ENCODE results near the gene RNASEH2B. TPM values are rescaled to one million over a fixed set of nuclear protein-coding genes. Genes with fewer than 3 reads are reported as not detected.

Gene RNASEH2B
- 14.5 and 19.9 TPM in 2 replicates for total RNA-seq

DNA sequence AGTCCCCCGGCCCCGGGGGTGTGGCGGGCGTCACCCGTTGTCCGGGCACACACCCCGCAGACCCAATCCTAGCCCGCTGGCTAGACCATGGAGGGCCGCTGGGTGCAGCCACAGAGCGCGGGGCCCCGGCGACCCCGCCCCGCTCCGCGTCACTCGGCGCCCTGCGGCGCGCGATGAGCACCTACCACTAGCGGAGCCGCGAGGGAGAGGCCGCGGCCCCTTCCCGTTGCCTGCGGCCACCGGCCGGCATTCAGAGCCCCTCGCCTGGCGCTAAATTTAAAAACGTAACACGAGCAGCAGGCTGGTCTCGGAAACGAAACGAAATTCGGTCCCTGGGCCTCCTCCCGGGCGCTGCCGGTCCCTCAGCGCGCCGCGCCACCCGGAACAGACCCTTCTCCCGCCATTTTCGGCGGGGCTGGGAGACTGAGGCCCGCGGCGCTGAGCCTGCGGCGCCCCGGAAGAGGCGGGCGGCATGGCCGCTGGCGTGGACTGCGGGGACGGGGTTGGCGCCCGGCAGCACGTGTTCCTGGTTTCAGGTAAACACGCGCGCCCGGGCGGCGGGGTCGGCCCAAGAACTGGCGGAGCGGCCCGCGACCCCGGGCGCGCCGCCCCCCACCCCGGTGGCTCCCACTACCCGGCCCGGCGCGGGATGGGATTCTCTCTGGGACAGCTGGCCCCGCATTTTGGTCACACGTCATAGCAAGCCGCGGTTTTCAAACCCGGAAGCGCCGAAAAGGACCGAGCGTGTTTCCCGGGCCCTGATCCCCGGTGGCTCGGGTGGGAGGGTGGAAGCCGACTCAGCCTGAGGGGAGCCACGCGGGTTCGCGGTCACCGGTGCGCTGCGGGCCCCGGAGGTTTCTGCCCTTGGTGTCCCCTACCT is at the start of gene RNASEH2B:
Gene RNASEH2B (plus strand): TSS at position 187 of the 880 bp plus-strand sequence. CDS start 286 bp downstream, at position 473.
- peak; percentile 5 to 65 for DNase-seq (ENCODE audit: low read depth in 2 of 2)

DNA sequence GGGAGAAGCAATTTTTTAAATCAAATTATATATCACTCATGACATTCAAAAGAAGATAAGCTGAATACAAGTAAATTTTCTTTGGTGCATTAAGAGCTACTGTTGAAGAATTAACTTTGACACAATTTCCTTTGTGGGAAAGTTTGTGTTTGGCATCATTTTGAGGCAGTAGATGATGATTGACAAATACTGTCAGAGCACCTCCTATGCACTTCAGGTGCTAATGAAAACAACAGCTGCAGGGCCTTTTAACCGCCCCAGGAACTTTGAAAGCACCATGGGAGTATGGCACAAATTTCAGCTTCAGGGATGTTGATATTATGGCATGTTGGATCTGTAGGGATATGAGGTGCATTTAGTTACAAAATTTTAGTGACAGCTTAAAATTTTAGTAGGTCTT is 45.1 kb upstream of the RNASEH2B start:
- DNase-seq (ENCODE audit: low read depth in 2 of 2), result no peak

- DNase-seq (ENCODE audit: low read depth in 2 of 2), result no peak
Observed at GRCh38 chr13:50866817-50867636, 42.6 kb upstream of the RNASEH2B start.

DNA sequence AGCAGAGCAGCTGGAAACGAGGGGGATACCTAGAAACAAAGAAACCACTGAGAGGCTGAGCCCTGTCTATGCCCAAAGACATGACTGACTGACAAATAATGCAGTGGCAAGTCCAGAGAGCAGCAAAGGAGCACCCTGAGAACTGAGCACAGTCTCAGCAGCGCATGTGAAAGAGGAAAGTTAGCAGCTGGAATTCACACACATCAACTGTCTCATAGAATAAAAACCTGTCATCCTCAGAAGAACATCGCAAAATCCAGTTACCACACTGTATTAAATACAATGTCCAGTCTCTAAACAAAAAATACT is 42.0 kb upstream of the RNASEH2B start:
- no peak for DNase-seq (ENCODE audit: low read depth in 2 of 2)

DNA sequence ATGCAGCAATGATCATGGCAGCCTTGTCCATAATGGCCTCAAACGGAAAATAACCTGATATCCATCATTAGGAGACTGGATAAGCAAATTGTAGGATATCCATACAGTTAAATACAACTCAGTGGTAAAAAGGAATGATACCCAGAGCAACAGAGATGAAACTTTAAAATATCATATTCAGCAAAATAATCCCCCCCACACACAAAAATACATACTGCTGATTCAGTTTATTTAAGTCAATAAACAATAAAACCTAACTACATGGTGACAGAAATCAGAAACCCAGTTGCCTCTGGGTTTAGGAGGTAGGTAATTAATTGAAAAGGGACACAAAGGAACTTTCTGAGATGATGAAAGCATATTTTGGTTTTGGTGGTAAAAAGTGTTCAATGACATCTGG is 38.2 kb upstream of the RNASEH2B start:
- DNase-seq (ENCODE audit: low read depth in 2 of 2), result no peak

- no peak for DNase-seq (ENCODE audit: low read depth in 2 of 2)
Observed at GRCh38 chr13:50873467-50873866, 36.1 kb upstream of the RNASEH2B start.

DNA sequence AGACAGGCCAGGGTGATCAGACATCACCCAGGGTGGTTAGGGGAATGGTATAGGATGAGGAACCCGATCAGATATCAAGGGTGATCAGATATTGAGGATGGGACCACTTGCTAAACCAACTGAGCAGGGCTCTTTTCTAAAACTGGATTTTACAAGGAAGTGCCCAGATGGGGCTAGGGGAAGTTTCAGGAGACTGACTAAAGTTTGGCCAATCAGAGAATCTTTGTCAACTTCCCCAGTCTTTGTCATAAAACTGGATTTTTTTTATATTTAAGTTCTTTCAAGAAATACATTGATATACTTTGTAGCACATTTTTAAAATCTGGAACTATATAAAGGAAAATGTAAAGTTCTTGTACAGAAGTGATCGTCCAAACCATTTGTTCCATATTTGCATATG is 35.6 kb upstream of the RNASEH2B start:
- DNase-seq (ENCODE audit: low read depth in 2 of 2), result no peak

DNA sequence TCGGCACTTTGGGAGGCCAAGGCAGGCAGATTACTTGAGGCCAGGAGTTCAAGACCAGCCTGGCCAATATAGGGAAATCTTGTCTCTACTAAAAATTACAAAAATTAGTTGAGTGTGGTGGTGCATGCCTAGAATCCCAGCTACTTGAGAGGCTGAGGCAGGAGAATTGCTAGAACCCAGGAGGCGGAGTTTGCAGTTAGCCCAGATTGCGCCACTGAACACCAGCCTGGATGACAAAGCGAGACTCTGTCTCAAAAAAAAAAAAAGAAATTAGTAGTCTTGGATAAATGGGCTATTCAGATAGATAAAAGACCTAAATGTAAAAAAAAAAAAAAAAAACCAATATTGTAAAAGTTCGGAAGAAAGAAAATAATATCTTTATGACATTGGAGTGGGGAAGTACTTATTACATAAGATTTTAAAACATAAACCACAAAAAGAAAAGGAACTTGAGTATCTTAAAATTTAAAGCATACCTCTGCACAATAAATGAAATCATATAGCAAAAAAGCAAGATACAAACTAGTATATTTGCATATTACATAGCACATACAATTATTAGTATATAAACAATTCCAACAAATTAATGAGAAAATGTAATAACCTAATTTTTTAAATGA is 26.7 kb upstream of the RNASEH2B start:
- DNase-seq (ENCODE audit: low read depth in 2 of 2), result no peak

DNA sequence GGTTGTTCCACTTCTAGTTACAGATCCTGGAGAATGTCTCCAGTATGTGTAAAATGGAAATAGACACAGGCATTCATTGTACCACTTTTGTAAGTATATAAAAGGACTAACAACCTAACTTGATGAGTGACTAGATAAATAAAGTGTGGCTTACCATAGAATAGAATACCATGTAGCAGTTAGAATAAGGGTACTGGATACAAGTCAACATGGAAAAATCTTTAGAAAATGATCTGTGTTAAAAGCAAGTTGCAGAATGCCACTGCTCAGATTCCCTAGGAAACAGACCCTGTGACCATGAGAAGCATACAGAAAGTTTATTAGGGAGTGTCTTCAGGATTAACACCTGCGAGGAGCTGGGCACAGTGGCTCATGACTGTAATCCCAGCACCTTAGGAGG is 25.9 kb upstream of the RNASEH2B start:
- DNase-seq (ENCODE audit: low read depth in 2 of 2), result no peak

- no peak for DNase-seq (ENCODE audit: low read depth in 2 of 2)
Observed at GRCh38 chr13:50884265-50884664, 25.3 kb upstream of the RNASEH2B start.

DNA sequence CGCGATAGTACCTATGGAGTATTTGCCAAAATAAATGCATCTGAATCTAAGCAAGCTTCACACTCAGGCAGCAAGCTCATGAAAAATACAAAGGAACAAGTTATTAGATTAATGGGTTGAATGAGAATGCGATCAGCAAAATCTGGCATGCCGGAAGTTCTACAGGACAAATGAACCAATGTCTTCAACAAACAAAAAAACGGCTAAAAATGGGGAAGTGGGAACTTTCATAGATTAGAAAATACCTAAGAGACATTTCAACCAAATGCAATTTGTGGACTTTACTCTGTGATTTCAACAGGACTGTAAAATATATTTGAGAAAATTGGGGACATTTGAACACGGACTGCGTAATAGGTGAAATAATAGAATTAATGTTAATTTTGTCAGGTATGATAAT is 22.4 kb upstream of the RNASEH2B start:
- DNase-seq (ENCODE audit: low read depth in 2 of 2), result no peak

DNA sequence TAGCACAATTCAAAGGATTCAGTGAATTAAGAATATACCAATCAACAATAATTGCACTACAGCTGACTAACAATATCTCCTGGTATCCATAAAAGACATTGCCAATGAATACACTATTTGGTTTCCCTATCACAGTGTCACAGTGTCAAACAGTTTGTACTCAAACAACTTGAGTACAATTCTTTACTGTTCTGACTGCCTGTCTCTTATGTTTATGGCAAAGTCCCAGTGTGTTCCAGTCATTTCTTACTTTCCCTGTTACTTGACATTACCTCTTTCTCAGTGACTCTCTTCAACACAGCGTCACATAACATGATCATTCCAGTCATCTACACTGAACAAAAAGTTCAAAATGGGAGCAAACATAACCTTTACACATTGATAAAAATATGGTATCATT is 21.2 kb upstream of the RNASEH2B start:
- no peak for DNase-seq (ENCODE audit: low read depth in 2 of 2)

DNA sequence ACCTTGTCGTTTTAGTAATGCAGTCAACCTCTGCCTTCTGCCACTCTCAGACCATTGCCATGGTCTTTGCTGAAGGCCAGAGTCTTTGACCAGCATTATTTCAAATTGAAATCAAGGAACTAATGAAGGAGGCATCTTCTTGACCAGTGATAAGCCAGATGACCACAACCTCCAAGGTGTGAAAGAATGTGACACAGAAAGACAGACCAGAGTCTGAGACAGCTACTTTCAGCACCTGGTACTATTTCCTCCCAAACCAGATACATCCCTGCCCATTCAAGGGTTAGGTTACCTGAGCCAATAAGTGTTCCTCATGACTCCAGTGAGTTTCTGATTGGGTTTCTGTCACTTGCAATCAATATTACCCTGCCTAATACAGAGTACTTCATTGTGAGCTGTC is 20.3 kb upstream of the RNASEH2B start:
- DNase-seq (ENCODE audit: low read depth in 2 of 2), result no peak

- no peak for DNase-seq (ENCODE audit: low read depth in 2 of 2)
Observed at GRCh38 chr13:50891206-50891605, 18.4 kb upstream of the RNASEH2B start.

DNA sequence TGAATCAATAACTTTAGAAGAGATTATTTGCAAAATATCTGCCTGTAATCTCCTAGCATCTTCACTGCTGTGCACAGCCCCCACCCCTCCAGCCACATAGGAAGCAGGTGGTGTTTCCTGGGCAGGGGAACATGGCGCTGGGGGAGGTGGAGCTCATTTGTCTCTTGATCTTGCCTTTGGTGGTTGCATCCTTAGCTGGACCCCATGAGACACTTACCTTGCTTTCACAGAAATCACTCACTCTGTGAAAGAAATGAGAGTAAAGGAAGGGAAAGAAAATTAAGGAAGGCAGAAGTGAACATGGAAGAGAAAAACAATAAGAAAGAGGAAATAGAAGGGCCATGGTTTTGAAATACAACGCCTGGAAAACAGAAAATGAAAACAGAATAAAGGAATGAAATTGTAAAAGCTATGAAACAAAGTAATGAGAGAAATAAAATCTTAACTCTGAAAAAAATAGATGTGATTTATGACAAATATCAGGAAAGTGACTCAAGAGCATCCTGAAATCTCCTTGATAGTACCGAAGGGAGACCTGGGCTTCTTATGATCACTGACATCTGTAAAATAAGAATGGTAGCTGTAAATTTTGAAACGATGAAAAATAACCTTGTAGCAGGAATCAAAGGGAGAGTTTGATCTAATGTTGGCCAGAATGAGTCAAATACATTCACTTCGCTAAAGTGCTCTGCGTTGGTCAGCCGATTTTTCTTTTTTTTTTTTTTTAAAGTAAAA is 17.2 kb upstream of the RNASEH2B start:
- DNase-seq (ENCODE audit: low read depth in 2 of 2), result no peak

DNA sequence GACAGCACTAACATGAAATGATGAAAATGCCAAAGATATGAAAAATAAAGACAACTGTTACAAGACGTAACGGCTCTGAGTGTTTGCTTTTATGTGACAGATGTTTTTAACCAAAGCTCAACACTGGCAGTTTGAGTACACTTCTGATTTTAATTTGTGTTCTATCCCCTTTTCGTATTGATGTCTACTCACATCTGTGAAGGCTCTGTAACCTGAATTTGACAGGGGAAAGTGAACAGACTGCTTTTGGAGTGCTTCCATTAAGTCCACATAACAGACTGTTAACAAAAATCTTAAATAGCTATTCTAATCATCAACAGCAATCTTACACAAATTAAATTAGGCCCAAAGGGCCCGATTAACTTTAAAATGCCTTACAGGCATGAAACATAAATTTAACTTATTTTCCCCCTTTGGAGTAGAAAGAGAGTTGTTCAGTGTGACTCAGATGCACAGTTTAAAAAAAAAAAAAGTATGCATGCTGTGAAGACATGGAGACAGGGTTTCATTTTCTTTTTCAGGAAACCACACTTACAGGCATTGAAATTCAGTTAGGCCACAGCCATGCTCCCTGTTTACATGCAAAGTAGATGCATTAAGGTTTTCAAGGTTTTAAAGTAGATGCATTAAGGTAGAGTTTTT is 16.3 kb upstream of the RNASEH2B start:
- DNase-seq (ENCODE audit: low read depth in 2 of 2), result no peak

DNA sequence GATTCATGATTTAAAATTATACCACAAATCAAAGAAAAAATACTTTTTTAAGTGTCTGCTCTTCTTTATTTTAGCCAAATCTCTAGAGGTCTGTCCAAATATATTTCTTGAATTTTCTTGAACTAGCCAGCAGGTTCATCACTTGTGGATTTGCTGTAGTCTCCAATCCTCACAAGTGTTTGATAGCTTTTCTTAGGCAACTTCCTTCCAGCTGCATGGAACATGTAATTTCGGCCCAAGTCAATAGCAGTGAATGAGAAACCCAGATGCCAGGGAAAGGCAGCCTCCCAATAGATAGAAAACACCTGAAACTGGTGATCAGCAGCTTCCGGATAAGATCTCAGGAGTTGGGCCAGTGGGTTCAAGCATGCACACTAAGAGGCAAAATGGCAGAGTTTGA is 15.6 kb upstream of the RNASEH2B start:
- DNase-seq (ENCODE audit: low read depth in 2 of 2), result no peak

DNA sequence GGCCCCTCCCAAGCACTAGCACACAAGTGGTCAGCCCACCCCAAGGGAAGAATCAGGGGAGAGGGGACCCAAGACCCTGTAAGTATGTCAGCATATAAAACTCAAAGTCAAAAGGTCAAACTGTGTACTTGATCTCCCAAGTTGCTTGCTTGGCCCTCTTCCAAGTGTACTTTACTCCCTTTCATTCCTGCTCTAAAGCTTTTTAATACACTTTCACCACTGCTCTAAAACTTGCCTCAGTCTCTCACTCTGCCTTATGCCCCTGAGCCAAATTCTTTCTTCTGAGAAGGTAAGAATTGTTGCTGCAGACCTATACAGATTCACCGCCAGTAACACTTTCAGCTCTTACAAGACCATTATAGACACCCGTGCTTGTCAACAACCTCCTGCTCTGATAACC is 15.1 kb upstream of the RNASEH2B start:
- no peak for DNase-seq (ENCODE audit: low read depth in 2 of 2)

- DNase-seq (ENCODE audit: low read depth in 2 of 2), result no peak
Observed at GRCh38 chr13:50898338-50898737, 11.3 kb upstream of the RNASEH2B start.

DNA sequence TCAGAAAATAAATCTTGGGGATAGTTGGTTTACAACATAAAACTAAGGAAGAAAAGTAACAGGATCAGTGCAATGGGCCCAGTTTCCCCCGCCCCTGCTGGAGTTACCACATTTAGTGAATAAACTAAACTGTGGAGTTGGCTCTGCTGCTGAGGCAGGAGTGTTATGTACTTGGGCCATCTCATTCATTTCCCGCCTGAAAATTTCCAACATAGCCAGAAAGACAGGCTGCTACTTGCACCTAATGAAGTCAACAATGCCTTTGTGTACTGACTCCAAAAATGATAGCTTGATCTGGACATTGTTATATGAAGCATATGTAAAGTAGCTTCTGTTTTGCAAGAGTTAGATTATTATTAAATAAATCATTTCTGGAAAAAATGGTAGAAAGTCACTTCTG is 7.9 kb upstream of the RNASEH2B start:
- no peak for DNase-seq (ENCODE audit: low read depth in 2 of 2)

GRCh38 chr13:50905256-50905655 is 4.3 kb upstream of the RNASEH2B start:
- no peak for DNase-seq (ENCODE audit: low read depth in 2 of 2)

Data from dermis microvascular lymphatic vessel endothelial cell (primary cell).